ENCODE results near the gene DHRS7C.

The DHRS7C gene

GRCh38 chr17:9767432-9767991 is 23.9 kb downstream of the DHRS7C start:
- H3K4me3 ChIP-seq (ENCODE audit: low read depth, low read length), result no peak overlapping the region

DNA sequence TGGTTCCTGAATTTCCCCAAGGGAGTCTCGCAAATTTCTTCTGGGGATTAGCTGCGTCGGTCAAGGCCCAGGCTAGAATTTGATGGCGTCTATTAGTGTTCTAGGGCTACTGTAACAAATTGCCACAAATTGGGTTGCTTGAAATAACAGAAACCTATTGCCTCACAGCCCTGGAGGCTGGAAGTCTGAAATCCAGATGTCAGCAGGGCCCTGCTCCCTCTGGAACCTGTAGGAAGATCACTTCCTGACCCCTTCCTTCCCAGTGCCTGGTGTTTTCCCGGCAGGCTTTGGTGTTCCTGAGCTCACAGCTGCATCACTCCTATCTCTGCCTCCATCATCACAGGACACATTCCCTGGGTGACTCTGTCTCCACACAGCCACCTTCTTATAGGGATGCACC is 24.4 kb downstream of the DHRS7C start:
- H3K4me3 ChIP-seq (ENCODE audit: low read depth, low read length), result no peak overlapping the region

GRCh38 chr17:9765322-9765721 is 26.1 kb downstream of the DHRS7C start:
- no peak overlapping the region for H3K4me3 ChIP-seq (ENCODE audit: low read depth, low read length)

- H3K4me3 ChIP-seq (ENCODE audit: low read depth, low read length), result no peak overlapping the region
Measured at GRCh38 chr17:9763643-9764042, 27.7 kb downstream of the DHRS7C start.

- no peak overlapping the region for H3K4me3 ChIP-seq (ENCODE audit: low read depth, low read length)
Measured at GRCh38 chr17:9760266-9760665, 31.1 kb downstream of the DHRS7C start.

DNA sequence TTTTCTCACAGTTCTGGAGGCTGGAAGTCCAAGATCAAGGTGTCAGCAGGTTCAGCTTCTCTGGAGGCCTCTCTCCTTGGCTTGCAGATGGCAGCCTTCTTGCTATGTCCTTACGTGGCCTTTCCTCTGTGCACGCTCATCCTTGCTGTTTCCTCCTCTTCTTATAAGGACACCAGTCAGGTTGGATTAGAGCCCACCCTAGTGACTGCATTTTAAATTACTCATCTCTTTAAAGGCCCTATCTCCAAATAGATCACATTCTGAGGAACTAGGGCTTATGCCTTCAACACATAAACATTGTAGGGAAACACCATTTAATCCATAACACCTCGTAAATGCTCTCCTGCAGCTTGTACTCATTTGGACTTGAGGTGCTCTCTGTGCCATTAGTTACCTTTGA is 36.3 kb downstream of the DHRS7C start:
- H3K4me3 ChIP-seq (ENCODE audit: low read depth, low read length), result no peak overlapping the region

DNA sequence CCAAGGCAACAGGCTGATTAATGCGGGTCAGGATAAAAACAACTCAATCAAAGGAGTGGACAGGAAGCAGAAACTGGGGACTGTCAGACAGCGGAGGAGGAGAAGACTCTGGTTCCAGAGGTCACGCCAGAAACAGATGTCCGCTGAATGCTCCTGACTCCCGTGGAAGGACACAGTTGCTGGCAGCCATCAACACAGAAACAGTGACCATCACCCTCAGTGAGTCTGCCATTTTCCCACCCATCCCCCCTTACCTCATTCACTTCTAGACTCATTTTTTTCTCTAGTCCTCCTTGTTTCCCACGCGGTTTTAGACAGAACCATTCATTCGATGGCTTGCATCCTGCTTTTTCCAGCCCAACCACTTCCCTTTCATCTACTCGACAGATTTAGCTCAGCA is 40.9 kb downstream of the DHRS7C start:
- no peak overlapping the region for H3K4me3 ChIP-seq (ENCODE audit: low read depth, low read length)

GRCh38 chr17:9729735-9730420 is 61.5 kb downstream of the DHRS7C start:
- H3K4me3 ChIP-seq (ENCODE audit: low read depth, low read length), result no peak overlapping the region

DNA sequence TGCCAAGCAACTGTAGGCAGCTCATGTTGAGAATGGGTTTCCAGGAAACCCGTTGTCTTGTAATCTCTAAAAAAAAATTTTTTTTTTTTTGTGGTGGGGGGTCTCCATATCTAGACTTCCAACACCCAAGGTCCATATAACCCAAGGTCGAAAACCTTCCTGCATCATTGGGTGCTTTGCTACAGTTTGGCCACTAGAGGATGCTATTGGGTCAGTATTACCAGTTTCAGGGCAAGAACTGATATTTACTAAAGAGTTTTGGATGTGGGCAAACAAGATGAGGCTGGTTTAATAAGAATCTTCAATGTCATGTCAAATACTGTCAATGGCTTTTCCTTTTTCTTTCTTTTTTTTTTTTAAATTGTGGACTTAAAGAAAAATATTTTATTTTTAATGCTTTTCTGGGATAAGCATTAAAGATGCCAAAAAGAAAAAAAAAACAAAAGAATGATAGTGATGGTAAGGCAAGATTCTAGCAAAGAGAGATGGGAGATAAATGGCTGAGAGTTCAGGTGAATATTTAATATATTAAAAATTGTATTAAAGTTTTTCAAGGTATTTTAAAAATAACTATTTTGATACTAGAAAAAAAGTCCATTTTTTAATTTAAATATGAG is 62.2 kb downstream of the DHRS7C start:
- no peak overlapping the region for H3K4me3 ChIP-seq (ENCODE audit: low read depth, low read length)

- H3K4me3 ChIP-seq (ENCODE audit: low read depth, low read length), result no peak overlapping the region
Measured at GRCh38 chr17:9728564-9728963, 62.8 kb downstream of the DHRS7C start.

GRCh38 chr17:9728005-9728404 is 63.4 kb downstream of the DHRS7C start:
- H3K4me3 ChIP-seq (ENCODE audit: low read depth, low read length), result no peak overlapping the region

DNA sequence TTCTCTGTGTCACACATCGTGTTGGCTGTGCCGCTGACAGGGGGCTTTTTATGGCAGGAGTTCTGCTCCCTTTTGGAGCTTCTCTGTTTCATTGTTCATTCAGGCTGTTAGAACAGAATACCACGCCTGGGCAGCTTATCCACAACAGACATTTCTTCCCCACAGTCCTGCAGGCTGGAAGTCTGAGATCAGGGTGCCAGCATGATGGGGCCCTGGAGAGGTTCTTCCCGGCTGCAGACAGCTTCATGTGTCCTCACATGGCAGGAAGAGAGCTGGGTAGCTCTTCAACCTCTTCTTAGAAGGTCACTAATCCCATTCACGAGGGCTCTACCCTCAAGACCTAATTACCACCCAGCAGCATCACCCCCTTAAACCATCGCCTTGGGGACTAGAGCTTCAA is 65.1 kb downstream of the DHRS7C start:
- H3K4me3 ChIP-seq (ENCODE audit: low read depth, low read length), result no peak overlapping the region

DNA sequence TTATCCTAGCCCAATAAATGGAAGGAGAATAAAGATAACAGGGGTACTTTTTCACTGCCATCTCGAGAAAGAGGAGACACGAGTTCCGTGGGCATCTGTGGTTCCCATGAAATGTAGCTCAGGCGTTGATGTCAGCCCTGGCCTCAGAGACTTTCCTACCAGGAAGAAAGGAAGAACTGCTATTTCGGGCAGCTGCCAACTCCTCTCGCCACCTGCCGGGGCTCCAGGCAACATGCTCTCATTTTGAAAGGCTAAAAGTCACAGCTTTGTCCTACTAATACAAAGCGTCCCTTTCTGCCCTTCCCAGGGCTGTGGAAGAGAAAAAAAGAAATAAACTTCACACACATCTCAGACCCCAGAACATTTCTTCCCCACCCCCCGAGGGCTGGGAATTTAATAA is 65.8 kb downstream of the DHRS7C start:
- H3K4me3 ChIP-seq (ENCODE audit: low read depth, low read length), result no peak overlapping the region

Measured in iPS-11a (cell line).